Thymus (tissue), 11 donors: ENCODE results near the gene TMEM247. TPM values are rescaled to one million over a fixed set of nuclear protein-coding genes. Genes with fewer than 3 reads are reported as not detected.

Experiments
- DNase-seq, 9 donors: peaks; one replicate each; pipeline ENCODE4 v3.0.0-alpha.2; 2013; ENCODE audit warnings: low spot score in 9 of 9, low read depth in 6 of 9, missing footprints in 1 of 9
- H3K27ac ChIP-seq, 2 donors: one replicate each; pipeline ENCODE4 v1.5.1; 2013; ENCODE audit warnings: control low read depth in 1 of 2, low read depth in 1 of 2, low read length in 1 of 2, mild to moderate bottlenecking in 1 of 2, moderate library complexity in 1 of 2
- H3K27me3 ChIP-seq, 2 donors: one replicate each; pipeline ENCODE4 v1.5.1; 2013; ENCODE audit warnings: low read length in 1 of 2; ENCODE audit not compliant: control insufficient read depth in 2 of 2, insufficient read depth in 1 of 2
- H3K36me3 ChIP-seq, 2 donors: one replicate each; pipeline ENCODE4 v1.5.1; 2013; ENCODE audit warnings: low read length in 1 of 2, mild to moderate bottlenecking in 1 of 2, moderate library complexity in 1 of 2; ENCODE audit not compliant: control insufficient read depth in 2 of 2, insufficient read depth in 2 of 2
- H3K4me1 ChIP-seq, 2 donors: one replicate each; pipeline ENCODE4 v1.5.1; 2013; ENCODE audit warnings: low read length in 2 of 2; ENCODE audit not compliant: control insufficient read depth in 2 of 2, insufficient read depth in 2 of 2
- H3K4me3 ChIP-seq, 2 donors: one replicate each; pipeline ENCODE4 v1.5.1; 2013; ENCODE audit warnings: low read length in 2 of 2, control low read depth in 1 of 2, mild to moderate bottlenecking in 1 of 2
- H3K9me3 ChIP-seq, 2 donors: one replicate each; pipeline ENCODE4 v1.5.1; 2013; ENCODE audit warnings: low read length in 1 of 2, mild to moderate bottlenecking in 1 of 2; ENCODE audit not compliant: control insufficient read depth in 2 of 2, insufficient read depth in 1 of 2
- WGBS: extraction: QIAGEN DNeasy Blood & Tissue Kit; methylation state at CpG from one replicate; pipeline ENCODE4 v1.1.7; 2013; 5-methylcytosine and 5-hydroxymethylcytosine counted together
- polyA plus RNA-seq: library from polyadenylated mRNA; stranded (reverse); fragments of 200-250 nt; gene quantifications from one replicate; pipeline ENCODE4 v1.2.3, GENCODE V29; 2013
- total RNA-seq: library from RNA; stranded (reverse); fragments of 120-200 nt; gene quantifications from one replicate; pipeline ENCODE4 v1.2.4, GENCODE V29; 2013
- donor health status: healthy.

TMEM247 gene
- total and polyA plus RNA-seq, 2 donors, result not detected

DNA sequence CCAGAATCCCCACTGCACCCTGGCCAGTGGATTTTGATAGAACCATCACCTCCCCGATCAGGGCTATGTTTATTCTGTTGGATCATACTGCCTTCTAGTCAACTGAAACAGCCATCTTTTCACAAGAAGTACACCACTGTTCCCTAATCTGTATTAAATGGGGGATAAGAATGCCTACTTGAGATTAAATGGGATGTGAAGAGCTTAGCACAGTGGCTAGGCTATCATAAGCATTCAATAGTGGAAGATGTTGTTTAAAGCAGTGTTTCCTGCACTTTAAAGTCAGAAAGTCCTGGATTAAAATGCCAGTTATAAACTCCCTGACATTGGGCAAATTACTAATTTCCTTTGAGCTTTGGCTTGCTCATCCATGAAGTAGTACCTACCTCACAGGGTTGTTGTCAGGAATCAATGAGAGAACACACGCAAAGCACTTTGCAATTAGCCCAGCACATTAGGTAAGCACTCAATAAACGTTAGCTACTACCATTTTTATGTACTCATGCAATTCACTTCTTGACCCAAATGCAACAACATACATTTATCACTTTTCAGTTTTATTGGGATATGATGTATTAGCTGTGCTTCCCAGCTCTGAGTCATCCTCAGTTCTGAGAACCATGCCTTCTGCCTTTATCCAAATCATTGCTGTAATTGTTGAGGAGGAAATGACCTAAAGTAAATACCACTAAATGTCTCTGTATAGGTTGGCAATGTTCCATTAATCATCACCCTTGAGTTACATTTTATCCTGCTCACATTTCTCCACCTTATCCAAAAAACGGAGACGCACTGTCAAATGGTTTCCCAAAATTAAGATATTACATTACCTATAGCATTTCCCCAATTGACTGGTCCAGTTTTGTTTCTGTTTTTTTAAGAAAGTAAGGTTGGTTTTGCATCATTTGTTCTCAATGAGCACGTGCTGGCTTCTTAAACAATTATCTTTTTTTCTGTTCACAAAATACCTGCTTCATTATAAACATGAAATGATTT, 2.1 kb downstream of the TMEM247 start:
- no peak overlapping the region for H3K27ac ChIP-seq
- DNase-seq, result no peak

GRCh38 chr2:46482490-46482889, 3.1 kb downstream of the TMEM247 start:
- DNase-seq, result no peak
- peaks cover 0 to 6% of the 10 kb centered on the region in 2 donors for H3K4me1 ChIP-seq
- peaks cover 0 to 4% of the 10 kb centered on the region in 2 donors for H3K9me3 ChIP-seq
- H3K27ac ChIP-seq, result no peak overlapping the region
- WGBS, result 96% methylated on average over 4 of the region's 4 CpGs
- peaks cover 0 to 3% of the 10 kb centered on the region in 2 donors for H3K27me3 ChIP-seq
- H3K36me3 ChIP-seq, result no peaks in the 10 kb centered on the region
- H3K4me3 ChIP-seq, result no peak overlapping the region

More for the DNA sequence above, 2.1 kb downstream of the TMEM247 start:
- Histone ChIP-seq H3K4me1 (peaks cover 0 to 9% of the 10 kb centered on the region in 2 donors), H3K36me3 (no peaks in the 10 kb centered on the region), H3K9me3 (peaks cover 0 to 4% of the 10 kb centered on the region in 2 donors), H3K27me3 (peaks cover 0 to 3% of the 10 kb centered on the region in 2 donors), H3K4me3 (no peak overlapping the region)
- WGBS, result 94% methylated on average over 6 of the region's 6 CpGs

GRCh38 chr2:46485002-46485401, 5.6 kb downstream of the TMEM247 start:
- WGBS, result 98% methylated on average over 5 of the region's 5 CpGs
- DNase-seq, result no peak

GRCh38 chr2:46486436-46486835, 7.1 kb downstream of the TMEM247 start:
- Histone ChIP-seq H3K27me3 (no peaks in the 10 kb centered on the region), H3K4me3 (no peak overlapping the region), H3K36me3 (no peaks in the 10 kb centered on the region), H3K9me3 (no peaks in the 10 kb centered on the region), H3K4me1 (peaks cover 0 to 22% of the 10 kb centered on the region in 2 donors), H3K27ac (no peak overlapping the region)
- 96% methylated on average over 3 of the region's 3 CpGs for WGBS
- no peak for DNase-seq

More at GRCh38 chr2:46485002-46485401, 5.6 kb downstream of the TMEM247 start:
- Histone ChIP-seq H3K9me3 (no peaks in the 10 kb centered on the region), H3K27me3 (peaks cover 0 to 3% of the 10 kb centered on the region in 2 donors), H3K27ac (no peak overlapping the region), H3K36me3 (no peaks in the 10 kb centered on the region), H3K4me1 (peaks cover 0 to 7% of the 10 kb centered on the region in 2 donors), H3K4me3 (no peak overlapping the region)

GRCh38 chr2:46487667-46488335, 8.4 kb downstream of the TMEM247 start:
- 98% methylated on average over 8 of the region's 8 CpGs for WGBS

DNA sequence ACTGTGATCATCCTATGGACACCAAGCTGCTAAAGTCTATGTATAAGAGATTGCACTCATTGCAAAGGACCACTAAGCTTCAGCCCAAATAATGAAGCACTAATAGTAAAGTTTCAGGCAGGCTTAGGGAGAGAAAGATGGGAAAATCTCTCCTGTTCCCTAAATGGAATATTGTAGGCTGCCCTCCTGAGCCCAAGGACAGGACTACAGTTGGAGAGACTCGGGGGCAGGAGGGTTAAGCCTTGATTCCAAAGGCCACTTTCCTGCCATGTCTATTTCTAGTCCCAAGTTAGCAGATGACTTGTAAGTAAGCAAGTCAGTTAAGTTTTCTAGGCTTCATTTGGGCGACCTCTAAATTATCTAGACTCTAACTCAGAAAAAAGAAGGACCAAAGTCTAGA, 9.0 kb downstream of the TMEM247 start:
- no peaks in the 10 kb centered on the region for H3K36me3 ChIP-seq
- DNase-seq, result no peak
- H3K4me3 ChIP-seq, result no peak overlapping the region
- H3K27me3 ChIP-seq, result no peaks in the 10 kb centered on the region
- H3K4me1 ChIP-seq, result peaks cover 0 to 23% of the 10 kb centered on the region in 2 donors
- WGBS, result 97% methylated on average over 2 of the region's 2 CpGs
- H3K27ac ChIP-seq, result no peak overlapping the region
- no peaks in the 10 kb centered on the region for H3K9me3 ChIP-seq

More at GRCh38 chr2:46487667-46488335, 8.4 kb downstream of the TMEM247 start:
- DNase-seq, result no peak
- H3K36me3 ChIP-seq, result no peaks in the 10 kb centered on the region
- peaks cover 0 to 23% of the 10 kb centered on the region in 2 donors for H3K4me1 ChIP-seq
- no peaks in the 10 kb centered on the region for H3K9me3 ChIP-seq
- no peak overlapping the region for H3K4me3 ChIP-seq
- H3K27ac ChIP-seq, result no peak overlapping the region
- no peaks in the 10 kb centered on the region for H3K27me3 ChIP-seq

DNA sequence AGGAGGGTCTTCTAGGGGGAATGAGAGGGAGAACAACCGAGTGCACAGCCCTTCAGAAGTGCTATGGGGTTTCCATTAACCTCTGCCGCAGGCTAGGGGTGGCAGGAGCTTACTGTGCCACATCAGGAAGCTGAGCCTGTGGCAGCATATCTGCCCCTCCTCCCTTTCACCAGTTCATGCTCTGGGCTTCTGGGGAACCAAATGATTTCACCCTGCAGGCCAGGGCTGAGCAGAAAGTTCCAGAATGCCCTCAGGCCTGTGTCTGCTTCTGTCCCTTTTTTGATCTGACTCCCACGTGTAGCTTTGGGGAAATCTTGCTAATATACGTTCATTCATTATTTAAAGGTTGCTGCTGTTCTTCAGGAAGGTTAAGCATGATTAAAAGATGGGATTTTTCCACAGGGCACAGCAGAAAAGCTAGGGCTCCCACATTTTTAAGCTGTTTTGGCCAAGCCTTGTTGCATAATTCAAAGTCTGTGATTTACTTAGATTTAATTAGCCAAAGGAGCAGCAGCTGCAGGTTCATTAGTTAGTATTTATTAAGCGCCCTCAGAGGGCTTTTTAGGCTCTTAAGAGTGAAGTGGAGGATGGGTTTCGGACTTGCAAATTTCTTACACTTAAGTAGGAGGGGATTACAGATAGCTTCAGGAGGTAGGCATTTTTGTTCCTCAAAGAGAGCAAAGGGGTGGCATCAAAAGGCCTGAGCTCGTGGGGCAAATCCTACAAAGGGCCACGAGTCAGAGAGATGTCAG, 10.2 kb downstream of the TMEM247 start:
- WGBS, result 79% methylated on average over 8 of the region's 8 CpGs
- H3K27ac ChIP-seq, result no peak overlapping the region
- peaks cover 0 to 23% of the 10 kb centered on the region in 2 donors for H3K4me1 ChIP-seq

DNA sequence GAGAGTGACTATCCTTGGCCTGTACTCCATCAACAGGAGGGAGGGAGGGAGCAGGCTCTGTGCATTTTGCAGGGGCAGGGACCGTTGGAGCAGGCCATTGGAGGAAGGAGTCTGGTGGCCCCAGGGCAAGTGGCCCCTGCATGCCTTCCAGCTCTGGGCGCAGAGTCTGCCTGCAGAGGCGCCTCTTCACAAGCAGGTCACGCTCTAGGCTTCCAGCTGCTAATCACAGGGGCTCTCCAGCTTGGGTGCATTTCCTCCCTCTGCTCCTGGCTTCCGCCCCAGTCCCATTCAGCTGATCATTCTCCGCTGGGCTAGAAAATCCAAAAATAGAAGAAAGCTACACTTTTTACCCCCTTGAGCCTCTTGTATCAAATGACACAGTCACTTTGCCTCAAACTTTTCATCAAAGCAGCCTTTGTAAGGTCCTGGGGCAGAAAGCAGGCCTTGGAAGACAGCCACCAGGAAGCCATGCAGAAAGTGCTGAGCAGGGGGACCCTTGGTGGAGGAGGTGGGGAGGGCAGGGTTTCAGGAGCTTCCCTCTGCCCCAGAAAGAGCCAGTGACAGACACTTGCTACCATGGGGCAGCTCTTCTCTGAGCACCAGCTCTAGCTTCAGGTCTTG, 11.3 kb downstream of the TMEM247 start:
- Histone ChIP-seq H3K27ac (peak overlapping the region in 1 of 2 donors; percentile 42), H3K9me3 (no peaks in the 10 kb centered on the region), H3K4me1 (peaks cover 0 to 23% of the 10 kb centered on the region in 2 donors), H3K36me3 (no peaks in the 10 kb centered on the region), H3K27me3 (no peaks in the 10 kb centered on the region), H3K4me3 (no peak overlapping the region)
- WGBS, result 37% methylated on average over 6 of the region's 6 CpGs
- peak in 6 of 9 donors; percentile 12 to 59 (median 33) for DNase-seq

More for the DNA sequence above, 10.2 kb downstream of the TMEM247 start:
- Histone ChIP-seq H3K27me3 (no peaks in the 10 kb centered on the region), H3K9me3 (no peaks in the 10 kb centered on the region), H3K4me3 (no peak overlapping the region), H3K36me3 (no peaks in the 10 kb centered on the region)
- no peak for DNase-seq
